ENCODE measurements around the gene FABP6. TPM values are rescaled to one million over a fixed set of nuclear protein-coding genes. Genes with fewer than 3 reads are reported as not detected.

FABP6 gene
- total and polyA plus RNA-seq, 9 of the 15 experiments (the other 6 are each of a cell fraction or from before 2014, with no cell fraction given), result 0.11 to 0.33 (median 0.21) TPM; not detected in 4

DNA sequence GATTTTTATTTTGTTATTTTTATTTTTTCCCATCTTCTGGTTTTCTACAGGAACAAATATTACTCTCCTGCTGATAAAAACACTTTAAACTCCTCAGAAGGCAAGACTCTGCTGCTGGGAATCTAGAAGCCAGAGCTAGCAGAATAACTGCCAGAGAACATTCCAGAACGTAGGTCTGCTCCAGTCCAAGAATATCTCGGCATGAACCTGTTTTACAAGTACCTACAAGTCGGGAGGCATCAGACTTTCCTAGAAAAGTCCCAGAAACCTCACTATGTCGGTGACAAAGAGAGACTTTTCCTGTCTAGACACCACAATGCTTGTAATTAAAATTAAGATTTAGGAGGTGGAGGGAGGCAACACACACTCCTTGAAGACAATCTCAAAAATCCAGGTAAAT, 41.4 kb downstream of the FABP6 start:
- Histone ChIP-seq H3K4me1 (replicated peaks in 1 of 2; ENCODE audit: control insufficient read depth in 2 of 2, insufficient read depth in 2 of 2, low read length in 2 of 2) (no peaks in the 10 kb centered on the region; a peak in 2 of 5 replicates), H3K9ac (ENCODE audit: insufficient read depth in 1 of 2, low read depth in 2 of 2, low read length in 2 of 2) (no peak overlapping the region), H3K79me2 (ENCODE audit: control insufficient read depth, insufficient read depth, low read length) (no peaks in the 10 kb centered on the region), H3K4me3 (no peak overlapping the region), H2AFZ (ENCODE audit: low read depth, low read length) (peak overlapping the region; percentile 11), H4K20me1 (replicated peaks; ENCODE audit: control insufficient read depth, insufficient read depth, low read length) (no peaks in the 10 kb centered on the region), H3K27ac (ENCODE audit: extremely low read depth, low read depth, low read length) (no peak overlapping the region), H3K9me1 (ENCODE audit: control insufficient read depth, insufficient read depth, low read length) (no peaks in the 10 kb centered on the region), H3K36me3 (ENCODE audit: control insufficient read depth, insufficient read depth, low read length) (no peaks in the 10 kb centered on the region), H3K9me3 (replicated peaks; ENCODE audit: control insufficient read depth, insufficient read depth, low read depth, low read length) (no peaks in the 10 kb centered on the region), H3K27me3 (ENCODE audit: control insufficient read depth in 2 of 2, insufficient read depth in 2 of 2, low read length in 2 of 2) (no peaks in the 10 kb centered on the region), H3K4me2 (ENCODE audit: insufficient read depth, low read length) (no peak overlapping the region)
- no peak for ATAC-seq
- in situ Hi-C loops (cut with MboI) (no loop called here), intact Hi-C loops (cut with micrococcal nuclease) (no loop called here)
- BruUV-seq (replicated peaks), result no TSS peak
- no peak for FAIRE-seq
- ChIA-PET POLR2A (no interaction called here), CTCF (ENCODE audit: low intra/inter-chr PET ratio) (no interaction called here)
- WGBS (ENCODE audit: insufficient coverage, low coverage, missing lambda C conversion rate), result 18% methylated on average over 4 of the region's 4 CpGs
- DNase-seq (ENCODE audit: extremely low read depth in 1 of 4, low spot score in 3 of 4), result no peak
- no peak for TF ChIP-seq GTF2F1 (IDR thresholded peaks at IDR 0.05; ENCODE audit: low read depth, low read length)
- no peak for TF ChIP-seq ZNF780A (CRISPR knock-in tag; IDR thresholded peaks at IDR 0.05)
- TF ChIP-seq, protein P1, sequence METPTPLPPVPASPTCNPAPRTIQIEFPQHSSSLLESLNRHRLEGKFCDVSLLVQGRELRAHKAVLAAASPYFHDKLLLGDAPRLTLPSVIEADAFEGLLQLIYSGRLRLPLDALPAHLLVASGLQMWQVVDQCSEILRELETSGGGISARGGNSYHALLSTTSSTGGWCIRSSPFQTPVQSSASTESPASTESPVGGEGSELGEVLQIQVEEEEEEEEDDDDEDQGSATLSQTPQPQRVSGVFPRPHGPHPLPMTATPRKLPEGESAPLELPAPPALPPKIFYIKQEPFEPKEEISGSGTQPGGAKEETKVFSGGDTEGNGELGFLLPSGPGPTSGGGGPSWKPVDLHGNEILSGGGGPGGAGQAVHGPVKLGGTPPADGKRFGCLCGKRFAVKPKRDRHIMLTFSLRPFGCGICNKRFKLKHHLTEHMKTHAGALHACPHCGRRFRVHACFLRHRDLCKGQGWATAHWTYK (CRISPR knock-in tag; IDR thresholded peaks at IDR 0.05), result no peak
- TF ChIP-seq GTF3C2 (IDR thresholded peaks at IDR 0.05; ENCODE audit: borderline replicate concordance, extremely low read depth, insufficient read length), result no peak
- TF ChIP-seq ZNF699 (CRISPR knock-in tag; IDR thresholded peaks at IDR 0.05; ENCODE audit: insufficient replicate concordance), result no peak
- TF ChIP-seq BACH1 (tag; IDR thresholded peaks at IDR 0.05), result no peak
- TF ChIP-seq RHOXF2B (CRISPR knock-in tag; conservative IDR thresholded peaks at IDR 0.05), result no peak
- TF ChIP-seq ETS2 (tag; IDR thresholded peaks at IDR 0.05; ENCODE audit: borderline replicate concordance, poor library complexity, severe bottlenecking), result no peak
- no peak for TF ChIP-seq EHMT2 (IDR thresholded peaks at IDR 0.05)
- no peak for TF ChIP-seq RFX5 (IDR thresholded peaks at IDR 0.05; ENCODE audit: low read depth, low read length)
- no peak for TF ChIP-seq STAG1 (CRISPR knock-in tag; IDR thresholded peaks at IDR 0.05; ENCODE audit: borderline replicate concordance)
- TF ChIP-seq TCFL5 (CRISPR knock-in tag; conservative IDR thresholded peaks at IDR 0.05), result no peak
- no peak for TF ChIP-seq ZC3H8 (IDR thresholded peaks at IDR 0.05)
- TF ChIP-seq ADNP (tag; IDR thresholded peaks at IDR 0.05), result no peak
- TF ChIP-seq MCM2 (IDR thresholded peaks at IDR 0.05; ENCODE audit: low read depth), result no peak
- no peak for TF ChIP-seq POLR2A (conservative IDR thresholded peaks at IDR 0.05)
- no peak for TF ChIP-seq CXXC5 (CRISPR knock-in tag; IDR thresholded peaks at IDR 0.05)

Measured in K562 (cell line).